NCI-H82 treated with DMSO at 0.1 percent for 48 hours (cell line): Measurements from ENCODE around the gene GRK3.

Source experiments
- DNase-seq: peaks from one replicate; lab custom pipeline; 2025; ENCODE audit not compliant: unreplicated experiment; lab: John Stamatoyannopoulos, UW

GRK3 gene

GRCh38 chr22:25656724-25657123, 92.2 kb downstream of the GRK3 start:
- DNase-seq = no peak

GRCh38 chr22:25658633-25659032, 94.2 kb downstream of the GRK3 start:
- no peak for DNase-seq

- no peak for DNase-seq
Measured at GRCh38 chr22:25659413-25659812, 94.9 kb downstream of the GRK3 start.

GRCh38 chr22:25660336-25660735, 95.9 kb downstream of the GRK3 start:
- no peak for DNase-seq

- no peak for DNase-seq
Measured at GRCh38 chr22:25661073-25661472, 96.6 kb downstream of the GRK3 start.

- DNase-seq = no peak
Measured at GRCh38 chr22:25663654-25664053, 99.2 kb downstream of the GRK3 start.

- DNase-seq = no peak
Measured at GRCh38 chr22:25666308-25666707, 101.8 kb downstream of the GRK3 start.

GRCh38 chr22:25668437-25668836, 104.0 kb downstream of the GRK3 start:
- no peak for DNase-seq

- DNase-seq = no peak
Measured at GRCh38 chr22:25669253-25670069, 105.0 kb downstream of the GRK3 start.

GRCh38 chr22:25670070-25670461, 105.6 kb downstream of the GRK3 start:
- no peak for DNase-seq

- DNase-seq = no peak
Measured at GRCh38 chr22:25672289-25673084, 108.0 kb downstream of the GRK3 start.

GRCh38 chr22:25673713-25674112, 109.2 kb downstream of the GRK3 start:
- no peak for DNase-seq

GRCh38 chr22:25677631-25678030, 113.2 kb downstream of the GRK3 start:
- DNase-seq = no peak

GRCh38 chr22:25680051-25680450, 115.6 kb downstream of the GRK3 start:
- no peak for DNase-seq

GRCh38 chr22:25680956-25681355, 116.5 kb downstream of the GRK3 start:
- no peak for DNase-seq

GRCh38 chr22:25682109-25682508, 117.6 kb downstream of the GRK3 start:
- DNase-seq = no peak

GRCh38 chr22:25688627-25689026, 124.2 kb downstream of the GRK3 start:
- no peak for DNase-seq

GRCh38 chr22:25689631-25690030, 125.2 kb downstream of the GRK3 start:
- DNase-seq = no peak

- no peak for DNase-seq
Measured at GRCh38 chr22:25690798-25691197, 126.3 kb downstream of the GRK3 start.

GRCh38 chr22:25692397-25693267, 128.2 kb downstream of the GRK3 start:
- no peak for DNase-seq

- DNase-seq = no peak
Measured at GRCh38 chr22:25693268-25693565, 128.7 kb downstream of the GRK3 start.
